Pulmonary artery endothelial cell (primary cell): ENCODE data around the gene PSMD14. TPM values are rescaled to one million over a fixed set of nuclear protein-coding genes. Genes with fewer than 3 reads are reported as not detected.

Experiments used
- DNase-seq: peaks from one replicate; pipeline ENCODE4 v3.0.0-alpha.2; 2011; ENCODE audit warnings: low read depth, low spot score
- total RNA-seq: library from RNA; depleted of rRNA; stranded (reverse); fragments of >200 nt; gene quantifications from 2 replicates; pipeline ENCODE4 v1.2.3, GENCODE V29; 2014

Gene PSMD14
- total RNA-seq, 1 donor from 2014 or later: 115 TPM

GRCh38 chr2:161418715-161419637, 110.8 kb downstream of the PSMD14 start:
- DNase-seq: no peak

DNA sequence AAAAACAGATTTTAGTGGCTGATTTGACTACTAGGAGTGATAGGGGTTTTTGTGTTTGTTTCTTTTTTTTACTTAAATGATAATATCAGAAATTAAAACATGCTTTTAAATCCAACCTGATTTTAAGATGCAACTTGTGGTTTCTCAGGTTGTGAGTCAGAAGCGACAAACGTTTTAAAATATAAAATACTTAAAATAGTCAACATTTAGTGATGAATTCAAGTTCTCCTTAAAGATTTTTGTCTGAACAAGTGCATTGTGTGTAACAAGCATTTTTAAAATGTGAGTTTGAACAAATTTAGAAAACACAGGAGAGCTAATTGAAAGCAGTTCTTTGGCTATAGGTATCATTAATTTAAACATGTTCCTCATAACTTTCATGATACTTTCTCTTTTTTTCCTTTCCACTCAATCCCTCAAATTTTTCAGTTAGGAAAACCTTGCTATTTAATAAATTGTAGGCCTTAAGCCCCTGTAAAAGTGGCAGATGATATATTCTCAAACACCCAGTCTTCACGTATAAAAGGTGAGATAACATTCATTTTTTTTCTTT, 111.5 kb downstream of the PSMD14 start:
- DNase-seq: no peak

DNA sequence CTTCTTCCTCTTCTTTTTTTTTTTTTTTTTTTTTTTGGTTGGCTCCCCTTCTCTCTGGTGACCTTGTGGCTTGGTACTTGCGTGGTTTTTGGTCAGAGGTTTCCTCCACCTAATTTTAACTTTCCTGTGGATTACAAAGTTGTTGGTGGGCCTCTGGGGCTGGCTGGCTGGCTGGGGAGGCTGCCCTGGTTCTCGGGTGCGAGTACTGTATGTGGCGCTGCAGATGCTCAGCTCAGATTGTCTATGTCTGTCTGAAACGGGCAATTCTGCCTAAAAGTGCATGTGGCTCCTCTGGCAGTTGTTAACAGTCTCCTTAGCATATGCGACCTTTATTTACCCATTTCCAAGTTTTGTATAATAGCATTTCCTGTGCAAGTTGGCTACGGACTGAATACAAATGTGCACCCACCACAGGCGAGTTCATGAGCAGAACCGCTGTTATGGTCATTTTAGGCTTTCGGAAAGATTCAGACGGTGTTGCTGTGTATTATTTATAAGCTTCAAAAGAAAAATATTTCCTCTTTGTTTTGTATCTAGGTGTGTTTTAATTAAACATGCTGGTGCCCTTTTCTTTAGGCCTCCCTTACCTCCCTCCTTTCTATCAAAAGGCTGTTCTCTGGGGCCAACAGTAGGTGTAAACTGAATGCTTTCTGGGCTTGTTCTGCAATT, 112.3 kb downstream of the PSMD14 start:
- no peak for DNase-seq

DNA sequence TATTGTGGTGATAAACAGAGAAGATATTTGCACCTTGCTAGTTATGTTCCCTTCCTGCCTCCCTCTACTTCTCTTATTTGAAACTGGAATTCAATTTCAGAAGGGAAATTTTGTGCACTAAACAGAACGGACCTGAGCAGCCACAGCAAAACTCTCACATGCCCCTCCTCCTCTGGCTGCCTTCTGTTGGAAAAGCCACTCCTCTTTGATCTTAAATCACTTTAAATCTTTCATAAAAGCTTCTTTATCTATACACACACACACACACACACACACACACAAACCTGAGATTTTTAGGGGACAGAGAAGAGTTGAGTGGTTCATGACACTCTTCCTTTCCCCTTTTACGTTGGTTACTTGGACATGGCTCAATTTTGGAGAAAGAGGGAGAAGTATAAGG, 113.5 kb downstream of the PSMD14 start:
- DNase-seq: no peak

- DNase-seq: no peak
Observed at GRCh38 chr2:161422816-161423403, 114.7 kb downstream of the PSMD14 start.

DNA sequence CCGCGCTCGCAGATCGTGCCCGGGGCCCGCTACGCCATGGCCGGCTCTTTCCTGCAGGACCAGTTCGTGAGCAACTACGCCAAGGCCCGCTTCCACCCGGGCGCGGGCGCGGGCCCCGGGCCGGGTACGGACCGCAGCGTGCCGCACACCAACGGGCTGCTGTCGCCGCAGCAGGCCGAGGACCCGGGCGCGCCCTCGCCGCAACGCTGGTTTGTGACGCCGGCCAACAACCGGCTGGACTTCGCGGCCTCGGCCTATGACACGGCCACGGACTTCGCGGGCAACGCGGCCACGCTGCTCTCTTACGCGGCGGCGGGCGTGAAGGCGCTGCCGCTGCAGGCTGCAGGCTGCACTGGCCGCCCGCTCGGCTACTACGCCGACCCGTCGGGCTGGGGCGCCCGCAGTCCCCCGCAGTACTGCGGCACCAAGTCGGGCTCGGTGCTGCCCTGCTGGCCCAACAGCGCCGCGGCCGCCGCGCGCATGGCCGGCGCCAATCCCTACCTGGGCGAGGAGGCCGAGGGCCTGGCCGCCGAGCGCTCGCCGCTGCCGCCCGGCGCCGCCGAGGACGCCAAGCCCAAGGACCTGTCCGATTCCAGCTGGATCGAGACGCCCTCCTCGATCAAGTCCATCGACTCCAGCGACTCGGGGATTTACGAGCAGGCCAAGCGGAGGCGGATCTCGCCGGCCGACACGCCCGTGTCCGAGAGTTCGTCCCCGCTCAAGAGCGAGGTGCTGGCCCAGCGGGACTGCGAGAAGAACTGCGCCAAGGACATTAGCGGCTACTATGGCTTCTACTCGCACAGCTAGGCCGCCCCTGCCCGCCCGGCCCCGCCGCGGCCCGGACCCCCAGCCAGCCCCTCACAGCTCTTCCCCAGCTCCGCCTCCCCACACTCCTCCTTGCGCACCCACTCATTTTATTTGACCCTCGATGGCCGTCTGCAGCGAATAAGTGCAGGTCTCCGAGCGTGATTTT, 115.5 kb downstream of the PSMD14 start:
- DNase-seq: no peak

DNA sequence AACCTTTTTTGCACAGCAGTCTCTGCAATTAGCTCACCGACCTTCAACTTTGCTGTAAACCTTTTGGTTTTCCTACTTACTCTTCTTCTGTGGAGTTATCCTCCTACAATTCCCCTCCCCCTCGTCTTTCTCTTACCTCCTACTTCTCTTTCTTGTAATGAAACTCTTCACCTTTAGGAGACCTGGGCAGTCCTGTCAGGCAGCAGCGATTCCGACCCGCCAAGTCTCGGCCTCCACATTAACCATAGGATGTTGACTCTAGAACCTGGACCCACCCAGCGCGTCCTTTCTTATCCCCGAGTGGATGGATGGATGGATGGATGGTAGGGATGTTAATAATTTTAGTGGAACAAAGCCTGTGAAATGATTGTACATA, 116.2 kb downstream of the PSMD14 start:
- DNase-seq: no peak

- no peak for DNase-seq
Observed at GRCh38 chr2:161424891-161425727, 116.9 kb downstream of the PSMD14 start.

DNA sequence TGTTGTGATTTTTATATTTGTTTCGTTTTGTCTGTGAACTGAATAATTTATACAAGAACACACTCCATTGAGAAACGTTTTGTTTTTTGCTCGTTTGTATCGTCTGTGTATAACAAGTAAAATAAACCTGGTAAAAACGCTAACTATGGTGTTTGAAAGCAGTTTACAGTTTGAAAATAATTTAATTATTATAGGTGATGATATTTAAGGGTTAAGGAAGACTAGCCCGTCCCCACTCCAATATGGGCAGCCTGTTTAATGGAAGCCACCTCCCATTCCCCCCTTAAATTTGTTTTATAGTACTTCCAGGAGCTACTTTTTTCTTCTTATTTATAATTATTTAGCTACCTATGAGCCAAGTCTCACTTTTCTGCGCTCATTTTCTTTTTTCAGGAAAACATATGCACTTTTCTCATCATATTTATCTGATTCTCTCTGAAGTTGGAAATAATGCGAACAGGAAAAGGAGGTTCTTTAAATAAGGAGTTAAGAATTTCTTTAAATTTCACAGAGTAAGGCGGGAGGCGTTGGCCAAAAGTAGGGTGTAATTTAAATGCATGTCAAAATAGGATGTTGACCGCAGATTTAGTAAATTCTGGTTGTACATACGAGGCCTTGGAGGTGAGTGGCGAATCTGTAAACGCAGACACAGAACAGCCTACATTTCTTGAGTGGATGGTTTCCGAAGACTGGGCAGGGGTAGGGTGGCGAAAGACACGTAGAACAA, 117.7 kb downstream of the PSMD14 start:
- DNase-seq: no peak

DNA sequence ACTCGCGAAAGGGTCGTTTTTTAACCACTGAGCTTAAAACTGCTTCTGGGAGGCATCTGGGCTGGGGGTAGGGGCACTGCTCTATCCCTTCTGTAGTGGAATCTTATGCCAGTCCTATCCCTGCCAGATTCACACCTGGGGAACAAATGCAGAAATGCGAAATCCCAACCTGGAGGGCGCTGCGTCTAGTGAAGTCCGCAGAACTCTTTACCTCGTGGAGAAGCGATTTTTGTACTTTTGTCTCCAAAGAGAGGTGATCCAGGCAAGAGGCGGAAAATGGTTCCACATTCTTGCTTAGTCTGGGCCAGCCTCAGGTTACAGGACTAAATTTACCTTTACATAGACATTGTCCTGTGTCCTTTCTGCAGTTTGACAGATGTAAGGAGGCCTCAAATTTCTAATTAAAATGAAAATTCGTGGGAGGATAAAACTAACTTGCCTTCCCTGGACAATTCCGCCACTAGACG, 118.3 kb downstream of the PSMD14 start:
- DNase-seq: no peak

DNA sequence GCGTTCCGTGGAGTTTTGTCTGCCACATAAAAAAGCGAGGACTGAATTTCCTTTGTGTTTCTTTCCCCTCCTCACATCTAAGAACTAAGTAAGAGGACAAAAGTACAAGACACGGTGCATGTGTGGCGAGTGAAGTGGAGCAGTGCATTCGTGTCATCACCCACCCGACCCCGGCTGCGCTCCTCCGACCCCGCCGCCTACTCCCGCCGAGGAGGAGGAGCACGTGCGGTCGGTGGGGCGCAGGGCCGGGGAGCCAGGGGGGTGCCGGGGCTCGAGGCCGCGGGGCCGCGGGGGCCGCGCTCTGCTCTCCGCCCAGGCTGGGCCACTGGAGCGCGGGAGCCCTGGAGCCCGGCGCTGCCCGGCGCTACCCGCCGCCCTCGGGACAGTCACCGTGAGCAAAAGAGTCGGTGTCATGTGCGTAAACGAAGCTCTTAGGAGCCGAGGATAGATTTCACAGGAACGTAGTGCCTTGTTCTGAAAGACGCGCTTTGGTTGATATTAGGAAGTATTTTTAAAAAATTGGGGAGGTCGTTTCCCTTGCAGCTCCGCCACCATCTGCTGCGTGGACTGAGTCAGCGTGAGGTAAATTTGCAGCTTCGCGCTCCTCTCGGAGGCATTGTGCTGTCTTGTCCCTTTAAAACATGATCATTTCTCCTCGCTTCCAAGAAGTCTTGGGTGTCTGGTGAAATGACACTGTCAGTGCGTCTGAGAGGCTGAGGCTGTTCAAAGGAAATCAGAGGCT, 118.9 kb downstream of the PSMD14 start:
- DNase-seq: no peak

DNA sequence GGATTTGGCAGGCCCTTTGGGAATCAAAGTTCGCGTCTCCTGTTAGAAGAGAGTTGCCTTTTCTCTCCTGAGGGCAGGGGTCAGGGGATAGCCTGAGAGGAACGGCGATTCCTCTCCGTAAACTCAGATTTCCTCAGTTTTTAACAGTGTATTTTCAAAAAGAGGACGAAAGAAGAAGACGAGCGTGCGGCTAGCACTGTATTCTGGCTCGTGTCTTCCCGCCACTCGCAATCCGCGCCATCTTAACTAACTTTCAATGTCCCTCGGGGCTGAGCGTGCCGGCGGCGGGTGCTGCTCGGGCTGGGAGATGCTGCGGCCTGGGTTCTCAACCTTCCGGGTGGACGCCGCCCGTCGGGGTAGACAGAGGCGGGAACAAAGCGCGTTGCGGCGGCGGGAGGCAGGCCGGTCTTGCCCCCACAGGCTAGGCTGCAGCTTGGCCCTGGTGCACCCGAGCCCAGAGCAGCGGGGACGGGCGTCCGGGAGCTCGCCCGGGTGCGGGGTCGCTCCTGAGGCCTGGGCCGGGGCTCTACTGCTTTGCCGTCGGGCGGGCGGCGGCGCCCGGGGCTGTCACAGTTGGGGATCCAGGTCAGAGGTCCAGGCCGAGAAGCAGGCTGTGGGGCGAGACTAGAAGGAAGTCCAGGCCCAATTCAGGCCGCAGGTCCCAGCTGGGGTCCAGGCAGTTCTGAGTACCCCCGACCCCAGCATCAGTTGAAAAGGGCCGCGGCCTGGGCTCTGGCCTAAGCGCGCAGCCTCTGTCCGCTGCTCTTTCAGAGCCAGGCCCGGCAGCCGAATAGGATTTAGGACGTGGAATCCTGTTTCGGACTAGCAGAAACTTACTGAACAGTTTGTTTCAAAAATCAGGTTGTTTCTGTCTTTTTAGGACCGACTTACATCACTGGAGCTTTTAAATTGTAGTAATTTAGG, 119.7 kb downstream of the PSMD14 start:
- DNase-seq: no peak

GRCh38 chr2:161430386-161430785, 122.2 kb downstream of the PSMD14 start:
- no peak for DNase-seq

GRCh38 chr2:161432107-161432506, 123.9 kb downstream of the PSMD14 start:
- no peak for DNase-seq

- no peak for DNase-seq
Observed at GRCh38 chr2:161434118-161434517, 125.9 kb downstream of the PSMD14 start.

GRCh38 chr2:161436411-161436810, 128.2 kb downstream of the PSMD14 start:
- DNase-seq: no peak

- DNase-seq: no peak
Observed at GRCh38 chr2:161438598-161438997, 130.4 kb downstream of the PSMD14 start.
